Neuronal stem cell (in vitro differentiated cells): ENCODE results near the gene C19orf33.
A peak's percentile ranks its signal among the peaks of the same experiment; 100 is the strongest.

Experiments
- DNase-seq: peaks from one replicate; pipeline ENCODE4 v3.0.0-alpha.2; 2013; ENCODE audit warnings: low spot score
- H2AFZ ChIP-seq: one replicate; pipeline ENCODE4 v1.6.1; 2013; ENCODE audit warnings: mild to moderate bottlenecking, low read length, inconsistent platforms
- H2AK5ac ChIP-seq: 2 replicates; pipeline ENCODE4 v1.6.1; 2013; ENCODE audit warnings: low read depth, mild to moderate bottlenecking, inconsistent platforms, low read length, moderate library complexity, mixed read lengths
- H2BK120ac ChIP-seq: 2 replicates; pipeline ENCODE4 v1.6.1; 2013; ENCODE audit warnings: low read depth, mild to moderate bottlenecking, inconsistent platforms, low read length, moderate library complexity, mixed read lengths
- H2BK12ac ChIP-seq: one replicate; pipeline ENCODE4 v1.6.1; 2013; ENCODE audit warnings: low read length, inconsistent platforms
- H2BK15ac ChIP-seq: 2 replicates; pipeline ENCODE4 v1.6.1; 2013; ENCODE audit warnings: mild to moderate bottlenecking, low read length, inconsistent platforms, mixed read lengths
- H2BK5ac ChIP-seq: one replicate; pipeline ENCODE4 v1.6.1; 2013; ENCODE audit warnings: inconsistent platforms, mild to moderate bottlenecking, low read length, moderate library complexity
- H3K14ac ChIP-seq: one replicate; pipeline ENCODE4 v1.6.1; 2013; ENCODE audit warnings: low read length, inconsistent platforms
- H3K18ac ChIP-seq: 2 replicates; pipeline ENCODE4 v1.6.1; 2013; ENCODE audit warnings: low read length, inconsistent platforms
- H3K23ac ChIP-seq: 2 replicates; pipeline ENCODE4 v1.6.1; 2013; ENCODE audit warnings: low read depth, mild to moderate bottlenecking, mixed read lengths, low read length, inconsistent platforms; ENCODE audit not compliant: poor library complexity
- H3K27ac ChIP-seq: replicated peaks from 3 replicates; pipeline ENCODE4 v1.5.1; 2013; ENCODE audit warnings: low read length, inconsistent platforms
- H3K27me3 ChIP-seq, 3 experiments: 2 replicates each; pipeline ENCODE4 v1.6.1; 2013; ENCODE audit warnings: low read length in 3 of 3, mild to moderate bottlenecking in 2 of 3, inconsistent platforms in 1 of 3, low read depth in 1 of 3, mixed read lengths in 1 of 3, moderate library complexity in 1 of 3; ENCODE audit not compliant: control insufficient read depth in 3 of 3, insufficient read depth in 3 of 3
- H3K36me3 ChIP-seq, 2 donors: replicated peaks in 1 of 2; 2 replicates each; pipeline ENCODE4 v1.6.1; 2013; ENCODE audit warnings: low read length in 2 of 2; ENCODE audit not compliant: control insufficient read depth in 2 of 2, insufficient read depth in 2 of 2
- H3K4ac ChIP-seq: 2 replicates; pipeline ENCODE4 v1.6.1; 2013; ENCODE audit warnings: inconsistent platforms, mild to moderate bottlenecking, low read length, moderate library complexity
- H3K4me1 ChIP-seq, 2 donors: 1 replicate in 1 of 2; 2 replicates in 1 of 2; pipeline ENCODE4 v1.6.1; 2013; ENCODE audit warnings: low read length in 2 of 2, low read depth in 1 of 2; ENCODE audit not compliant: control insufficient read depth in 2 of 2, insufficient read depth in 1 of 2
- H3K4me2 ChIP-seq: one replicate; pipeline ENCODE4 v1.6.1; 2013; ENCODE audit warnings: mild to moderate bottlenecking, low read length, inconsistent platforms; ENCODE audit not compliant: insufficient read depth, poor library complexity, severe bottlenecking
- H3K4me3 ChIP-seq, 2 donors: 2 replicates each; pipeline ENCODE4 v1.5.1; 2013; ENCODE audit warnings: low read length in 2 of 2, mild to moderate bottlenecking in 2 of 2, inconsistent platforms in 1 of 2, moderate library complexity in 1 of 2
- H3K79me1 ChIP-seq: one replicate; pipeline ENCODE4 v1.6.1; 2013; ENCODE audit warnings: low read depth, mild to moderate bottlenecking, inconsistent platforms, low read length, moderate library complexity
- H3K9ac ChIP-seq: one replicate; pipeline ENCODE4 v1.6.1; 2013; ENCODE audit warnings: mild to moderate bottlenecking, low read depth, low read length, inconsistent platforms; ENCODE audit not compliant: poor library complexity
- H3K9me3 ChIP-seq, 2 donors: replicated peaks in 1 of 2; 2 replicates each; pipeline versions ENCODE3 to v1.6.1; 2013; ENCODE audit warnings: low read length in 2 of 2, mild to moderate bottlenecking in 2 of 2, inconsistent platforms in 1 of 2, low read depth in 1 of 2, mixed read lengths in 1 of 2, moderate library complexity in 1 of 2; ENCODE audit not compliant: control insufficient read depth in 2 of 2, insufficient read depth in 1 of 2
- H4K8ac ChIP-seq: one replicate; pipeline ENCODE4 v1.6.1; 2013; ENCODE audit warnings: low read depth, mild to moderate bottlenecking, inconsistent platforms, low read length, moderate library complexity
- H4K91ac ChIP-seq: one replicate; pipeline ENCODE4 v1.6.1; 2013; ENCODE audit warnings: low read length, low read depth, mild to moderate bottlenecking, inconsistent platforms; ENCODE audit not compliant: poor library complexity
- WGBS, 2 donors: extraction: QIAGEN DNeasy Blood & Tissue Kit; methylation state at CpG; one replicate each; pipeline ENCODE4 v1.1.7; 2013; ENCODE audit warnings: missing lambda C conversion rate in 2 of 2, mixed read lengths in 1 of 2; ENCODE audit not compliant: insufficient read length in 2 of 2, insufficient replicate concordance in 1 of 2; ENCODE audit errors: extremely low coverage in 2 of 2; 5-methylcytosine and 5-hydroxymethylcytosine counted together

Gene C19orf33

DNA sequence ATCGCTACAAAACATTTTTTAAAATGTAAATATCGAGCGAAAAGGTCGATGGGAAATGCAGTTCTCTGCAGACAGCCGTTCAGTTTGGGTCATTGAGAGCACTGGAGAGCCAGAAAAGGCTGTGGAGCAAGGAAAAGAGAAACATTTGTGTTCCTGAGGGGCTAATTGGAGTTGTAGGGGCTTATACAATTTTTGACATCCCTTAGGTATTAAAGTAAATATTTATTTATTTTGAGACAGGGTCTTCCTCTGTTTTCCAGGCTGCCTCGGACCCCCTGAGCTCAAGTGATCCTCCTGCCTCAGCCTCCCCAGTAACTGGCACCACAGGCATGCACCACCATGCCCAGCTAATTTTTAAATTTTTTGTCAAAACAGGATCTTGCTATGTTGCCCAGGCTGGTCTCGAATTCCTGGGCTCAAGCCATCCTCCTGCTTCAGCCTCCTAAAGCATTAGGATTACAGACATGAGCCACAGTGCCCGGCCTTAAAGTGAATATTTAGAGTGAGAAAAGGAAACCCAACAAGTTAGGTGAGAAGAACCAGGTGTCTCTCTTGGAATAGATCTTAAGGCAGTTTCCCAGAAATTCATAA lies 12.5 kb downstream of the C19orf33 start:
- Histone ChIP-seq H3K4me3 (peak overlapping the region in 1 of 2 donors; percentile 92), H3K18ac (no peak overlapping the region), H3K27ac (peak overlapping the region; percentile 75)

DNA sequence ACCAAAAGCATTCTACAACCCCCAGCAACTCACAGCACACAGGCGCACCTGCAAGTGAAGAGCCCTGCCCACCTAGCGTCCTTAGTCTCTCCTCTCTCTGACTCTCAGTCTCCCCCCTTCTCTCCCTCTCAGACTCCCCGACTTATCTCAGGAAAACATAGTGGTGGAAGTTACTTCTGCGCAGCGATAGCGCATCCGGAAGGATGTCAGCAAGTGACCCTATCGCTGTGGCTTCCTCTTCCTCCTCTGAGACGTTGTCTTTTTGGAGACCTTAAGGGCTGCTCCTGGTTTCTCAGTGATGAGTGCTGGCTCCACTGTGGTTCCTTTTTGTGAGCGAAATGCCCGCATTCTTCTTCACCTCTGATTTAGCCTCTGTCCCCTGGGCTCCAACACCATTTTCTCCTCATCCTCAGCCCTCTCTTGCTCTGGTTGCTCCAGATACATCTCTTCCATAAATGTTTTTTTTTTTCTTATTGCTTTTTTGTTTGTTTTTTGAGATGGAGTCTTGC lies 13.1 kb downstream of the C19orf33 start:
- H3K27me3 ChIP-seq, result peaks cover 12 to 55% (median 36%) of the 10 kb centered on the region in 3 experiments
- H3K36me3 ChIP-seq, result no peaks in the 10 kb centered on the region
- H3K27ac ChIP-seq, result no peak overlapping the region
- H2BK12ac ChIP-seq, result no peak overlapping the region
- H2BK5ac ChIP-seq, result no peak overlapping the region
- H3K4me3 ChIP-seq, result no peak overlapping the region
- H3K9me3 ChIP-seq, result peaks cover 0 to 3% of the 10 kb centered on the region in 2 donors
- H3K18ac ChIP-seq, result no peak overlapping the region
- H3K14ac ChIP-seq, result no peak overlapping the region
- H3K4me1 ChIP-seq, result peaks cover 2 to 10% of the 10 kb centered on the region in 2 donors
- H2AK5ac ChIP-seq, result no peak overlapping the region
- no peak overlapping the region for H3K4ac ChIP-seq
- no peak overlapping the region for H2BK120ac ChIP-seq
- H2BK15ac ChIP-seq, result peak overlapping the region; percentile 7
- no peaks in the 10 kb centered on the region for H3K79me1 ChIP-seq
- H3K9ac ChIP-seq, result no peak overlapping the region
- H4K91ac ChIP-seq, result no peak overlapping the region
- no peak overlapping the region for H3K4me2 ChIP-seq
- DNase-seq, result no peak
- H4K8ac ChIP-seq, result peak overlapping the region; percentile 29
- peak overlapping the region; percentile 5 for H3K23ac ChIP-seq
- no peak overlapping the region for H2AFZ ChIP-seq
- no CpG with 5 or more reads among the region's 11 CpGs for WGBS, 2 donors

More for the DNA sequence above, 12.5 kb downstream of the C19orf33 start:
- Histone ChIP-seq H3K23ac (no peak overlapping the region), H2BK5ac (no peak overlapping the region), H3K4me1 (peaks cover 2 to 10% of the 10 kb centered on the region in 2 donors), H4K91ac (no peak overlapping the region), H2BK12ac (no peak overlapping the region), H3K4ac (no peak overlapping the region), H4K8ac (no peak overlapping the region), H3K36me3 (no peaks in the 10 kb centered on the region), H2BK120ac (no peak overlapping the region), H3K4me2 (peak overlapping the region; percentile 48), H2AFZ (peak overlapping the region; percentile 94), H3K27me3 (peaks cover 12 to 49% (median 36%) of the 10 kb centered on the region in 3 experiments), H2AK5ac (no peak overlapping the region), H3K14ac (no peak overlapping the region), H2BK15ac (no peak overlapping the region), H3K79me1 (no peaks in the 10 kb centered on the region), H3K9me3 (peaks cover 0 to 3% of the 10 kb centered on the region in 2 donors), H3K9ac (no peak overlapping the region)
- no peak for DNase-seq
- WGBS, 2 donors, result no CpG with 5 or more reads among the region's 8 CpGs

- no peak overlapping the region for H3K9ac ChIP-seq
- H3K9me3 ChIP-seq, result peaks cover 0 to 3% of the 10 kb centered on the region in 2 donors
- no peak overlapping the region for H3K4ac ChIP-seq
- no peak overlapping the region for H3K27ac ChIP-seq
- no peaks in the 10 kb centered on the region for H3K36me3 ChIP-seq
- no CpG with 5 or more reads among the region's 6 CpGs for WGBS, 2 donors
- no peak overlapping the region for H3K4me2 ChIP-seq
- H3K14ac ChIP-seq, result no peak overlapping the region
- no peak overlapping the region for H3K18ac ChIP-seq
- H4K91ac ChIP-seq, result no peak overlapping the region
- H3K4me1 ChIP-seq, result peaks cover 2 to 7% of the 10 kb centered on the region in 2 donors
- no peak overlapping the region for H3K4me3 ChIP-seq
- no peak for DNase-seq
- H2BK5ac ChIP-seq, result no peak overlapping the region
- H3K27me3 ChIP-seq, result peaks cover 12 to 65% (median 36%) of the 10 kb centered on the region in 3 experiments
- H2AFZ ChIP-seq, result no peak overlapping the region
- no peak overlapping the region for H2BK15ac ChIP-seq
- H3K23ac ChIP-seq, result no peak overlapping the region
- H3K79me1 ChIP-seq, result no peaks in the 10 kb centered on the region
- H4K8ac ChIP-seq, result no peak overlapping the region
- H2AK5ac ChIP-seq, result peak overlapping the region; percentile 10
- H2BK12ac ChIP-seq, result no peak overlapping the region
- H2BK120ac ChIP-seq, result no peak overlapping the region
Observed at GRCh38 chr19:38318660-38319059, 14.6 kb downstream of the C19orf33 start.

- Histone ChIP-seq H2BK5ac (no peak within 1 kb of the TSS), H2BK15ac (peak within 1 kb of the TSS; percentile 88), H4K91ac (no peak within 1 kb of the TSS), H3K18ac (peak within 1 kb of the TSS; percentile 95), H4K8ac (no peak within 1 kb of the TSS), H3K9ac (peak within 1 kb of the TSS; percentile 90), H3K27me3 (peaks cover 12 to 69% (median 36%) of the 10 kb centered on the region in 3 experiments), H2BK120ac (no peak within 1 kb of the TSS), H3K79me1 (no peaks in the 10 kb centered on the region), H3K4ac (no peak within 1 kb of the TSS), H3K23ac (peak within 1 kb of the TSS; percentile 75), H3K4me2 (peak within 1 kb of the TSS; percentile 98), H3K4me1 (peaks cover 2 to 7% of the 10 kb centered on the region in 2 donors), H2AK5ac (peak within 1 kb of the TSS; percentile 57), H3K14ac (peak within 1 kb of the TSS; percentile 9), H2BK12ac (peak within 1 kb of the TSS; percentile 44), H3K4me3 (peak within 1 kb of the TSS; percentile 27 to 73), H3K9me3 (peaks cover 0 to 3% of the 10 kb centered on the region in 2 donors), H3K36me3 (no peaks in the 10 kb centered on the region), H3K27ac (no peak within 1 kb of the TSS), H2AFZ (peak within 1 kb of the TSS; percentile 94)
- no peak for DNase-seq
- no CpG with 5 or more reads among the region's 76 CpGs for WGBS, 2 donors
Observed at GRCh38 chr19:38319421-38320258, 15.6 kb downstream of the C19orf33 start, which contains the start of gene KCNK6. KCNK6 (plus strand) TSS chr19:38319845; CDS start chr19:38319951, 106 bp downstream.
